Uterus (tissue), 4 donors: Measurements from ENCODE around the gene THBS3. TPM values are rescaled to one million over a fixed set of nuclear protein-coding genes. Genes with fewer than 3 reads are reported as not detected.
"Not testable (repeated sequence)": the region's sequence is repeated elsewhere in the genome, so short reads cannot be mapped to it uniquely, and the experiment has no call there.

Experiments used
- DNase-seq, 2 donors: peaks; one replicate each; pipeline ENCODE4 v3.0.0-alpha.2; 2019 to 2020
- H3K27ac ChIP-seq, 2 donors: fragments of 200-600 bp; sonication (generic); 1 replicate in 1 of 2; 2 replicates in 1 of 2; pipeline ENCODE4 v1.5.1; 2016 to 2018
- H3K27me3 ChIP-seq, 2 donors: fragments of 200-600 bp; sonication (generic); one replicate each; pipeline ENCODE4 v1.5.1; 2018 to 2019; ENCODE audit warnings: control low read depth in 1 of 2
- H3K36me3 ChIP-seq, 2 donors: fragments of 200-600 bp; sonication (generic); one replicate each; pipeline ENCODE4 v1.5.1; 2019; ENCODE audit warnings: control low read depth in 1 of 2
- H3K4me1 ChIP-seq, 2 donors: fragments of 200-600 bp; sonication (generic); one replicate each; pipeline ENCODE4 v1.5.1; 2018 to 2019; ENCODE audit warnings: control low read depth in 1 of 2
- H3K4me3 ChIP-seq, 2 donors: fragments of 200-600 bp; sonication (generic); 1 replicate in 1 of 2; 2 replicates in 1 of 2; pipeline ENCODE4 v1.5.1; 2018 to 2019; ENCODE audit warnings: mild to moderate bottlenecking in 1 of 2
- H3K9me3 ChIP-seq, 2 donors: fragments of 200-600 bp; sonication (generic); one replicate each; pipeline ENCODE4 v1.5.1; 2019; ENCODE audit warnings: control low read depth in 1 of 2
- POLR2A ChIP-seq, 2 donors: fragments of 450-650 bp; IDR thresholded peaks; one replicate each; pipeline ENCODE4 v1.6.1; 2016; ENCODE audit warnings: antibody characterized with exemption in 2 of 2, mild to moderate bottlenecking in 1 of 2, moderate library complexity in 1 of 2
- intact Hi-C: fragments of 100-400 bp; cut with DNase I; formaldehyde crosslinking; loops from one replicate; pipeline ENCODE4 v1.15.1; 2023; ENCODE audit warnings: low total_unique reads
- total RNA-seq, 4 donors: library from RNA; depleted of rRNA in 3 of 4; stranded (reverse); fragments of >200 nt in 3 of 4; gene quantifications; one replicate each; pipeline versions ENCODE4 v1.1.0 to v1.2.4, GENCODE V29; 2014 to 2023
- TF ChIP-seq, protein P1 (sequence below), 4 experiments: fragments of 200-600 bp in 2 of 4; fragments of 450-650 bp in 2 of 4; sonication (generic) in 2 of 4; IDR thresholded peaks; one replicate each; pipeline ENCODE4 v1.5.1; 2016 to 2019; ENCODE audit warnings: antibody characterized with exemption in 4 of 4, mild to moderate bottlenecking in 2 of 4, moderate library complexity in 1 of 4
- donor health status: DM: yes; HTN: yes; CAD: no.

The THBS3 gene
- total RNA-seq, 4 donors from 2014 or later, result 11.8 to 101 (median 38.3) TPM

DNA sequence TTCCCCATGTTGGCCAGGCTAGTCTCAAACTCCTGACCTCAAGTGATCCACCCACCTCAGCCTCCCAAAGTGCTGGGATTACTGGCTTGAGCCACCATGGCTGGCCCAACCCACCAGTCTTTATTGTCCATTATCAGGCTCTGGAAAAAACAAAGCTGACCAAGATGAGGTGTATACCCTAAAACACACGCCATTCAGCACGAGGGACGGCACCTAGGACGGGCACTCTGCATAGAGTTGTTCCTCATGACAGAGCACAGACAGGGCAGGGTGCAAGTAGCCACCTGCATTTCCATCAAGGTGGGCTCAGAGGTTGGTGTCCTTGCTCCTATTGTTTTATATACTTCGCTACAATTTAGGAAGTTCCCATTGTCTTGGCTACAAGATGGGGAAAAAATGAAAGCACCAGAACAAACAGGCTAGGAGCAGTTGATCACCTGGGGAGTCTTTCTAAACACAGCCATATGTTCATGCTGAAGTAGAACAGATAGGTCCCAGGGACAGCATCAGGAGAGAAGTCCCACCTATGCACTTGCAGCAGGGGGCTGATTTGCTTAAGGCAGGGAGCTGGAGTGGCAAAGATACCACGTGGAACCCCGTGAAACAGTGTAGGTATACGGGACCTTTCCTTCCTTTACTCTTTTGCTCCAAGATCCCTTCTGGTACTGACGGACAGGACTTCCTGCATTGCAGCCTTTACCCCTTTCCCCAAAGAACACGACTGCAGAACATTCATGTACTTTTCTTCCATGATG is 39.1 kb downstream of the THBS3 start:
- Histone ChIP-seq H3K27me3 (no peaks in the 10 kb centered on the region), H3K4me3 (no peak overlapping the region), H3K27ac (no peak overlapping the region), H3K36me3 (no peaks in the 10 kb centered on the region), H3K4me1 (peaks cover 0 to 19% of the 10 kb centered on the region in 2 donors), H3K9me3 (no peaks in the 10 kb centered on the region)
- intact Hi-C loops, result no loop called here
- DNase-seq, result no peak
- TF ChIP-seq POLR2A (IDR thresholded peaks at IDR 0.05), result no peak
- TF ChIP-seq, protein P1, sequence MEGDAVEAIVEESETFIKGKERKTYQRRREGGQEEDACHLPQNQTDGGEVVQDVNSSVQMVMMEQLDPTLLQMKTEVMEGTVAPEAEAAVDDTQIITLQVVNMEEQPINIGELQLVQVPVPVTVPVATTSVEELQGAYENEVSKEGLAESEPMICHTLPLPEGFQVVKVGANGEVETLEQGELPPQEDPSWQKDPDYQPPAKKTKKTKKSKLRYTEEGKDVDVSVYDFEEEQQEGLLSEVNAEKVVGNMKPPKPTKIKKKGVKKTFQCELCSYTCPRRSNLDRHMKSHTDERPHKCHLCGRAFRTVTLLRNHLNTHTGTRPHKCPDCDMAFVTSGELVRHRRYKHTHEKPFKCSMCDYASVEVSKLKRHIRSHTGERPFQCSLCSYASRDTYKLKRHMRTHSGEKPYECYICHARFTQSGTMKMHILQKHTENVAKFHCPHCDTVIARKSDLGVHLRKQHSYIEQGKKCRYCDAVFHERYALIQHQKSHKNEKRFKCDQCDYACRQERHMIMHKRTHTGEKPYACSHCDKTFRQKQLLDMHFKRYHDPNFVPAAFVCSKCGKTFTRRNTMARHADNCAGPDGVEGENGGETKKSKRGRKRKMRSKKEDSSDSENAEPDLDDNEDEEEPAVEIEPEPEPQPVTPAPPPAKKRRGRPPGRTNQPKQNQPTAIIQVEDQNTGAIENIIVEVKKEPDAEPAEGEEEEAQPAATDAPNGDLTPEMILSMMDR (IDR thresholded peaks at IDR 0.05), result no peak

GRCh38 chr1:155168105-155168445 is 39.6 kb downstream of the THBS3 start:
- H3K4me3 ChIP-seq, intact Hi-C loops, H3K27me3 ChIP-seq, H3K9me3 ChIP-seq, H3K36me3 ChIP-seq, DNase-seq: not testable (repeated sequence)
- H3K27ac ChIP-seq, result peak overlapping the region in 1 of 2 donors; percentile 42
- peaks cover 0 to 19% of the 10 kb centered on the region in 2 donors for H3K4me1 ChIP-seq

DNA sequence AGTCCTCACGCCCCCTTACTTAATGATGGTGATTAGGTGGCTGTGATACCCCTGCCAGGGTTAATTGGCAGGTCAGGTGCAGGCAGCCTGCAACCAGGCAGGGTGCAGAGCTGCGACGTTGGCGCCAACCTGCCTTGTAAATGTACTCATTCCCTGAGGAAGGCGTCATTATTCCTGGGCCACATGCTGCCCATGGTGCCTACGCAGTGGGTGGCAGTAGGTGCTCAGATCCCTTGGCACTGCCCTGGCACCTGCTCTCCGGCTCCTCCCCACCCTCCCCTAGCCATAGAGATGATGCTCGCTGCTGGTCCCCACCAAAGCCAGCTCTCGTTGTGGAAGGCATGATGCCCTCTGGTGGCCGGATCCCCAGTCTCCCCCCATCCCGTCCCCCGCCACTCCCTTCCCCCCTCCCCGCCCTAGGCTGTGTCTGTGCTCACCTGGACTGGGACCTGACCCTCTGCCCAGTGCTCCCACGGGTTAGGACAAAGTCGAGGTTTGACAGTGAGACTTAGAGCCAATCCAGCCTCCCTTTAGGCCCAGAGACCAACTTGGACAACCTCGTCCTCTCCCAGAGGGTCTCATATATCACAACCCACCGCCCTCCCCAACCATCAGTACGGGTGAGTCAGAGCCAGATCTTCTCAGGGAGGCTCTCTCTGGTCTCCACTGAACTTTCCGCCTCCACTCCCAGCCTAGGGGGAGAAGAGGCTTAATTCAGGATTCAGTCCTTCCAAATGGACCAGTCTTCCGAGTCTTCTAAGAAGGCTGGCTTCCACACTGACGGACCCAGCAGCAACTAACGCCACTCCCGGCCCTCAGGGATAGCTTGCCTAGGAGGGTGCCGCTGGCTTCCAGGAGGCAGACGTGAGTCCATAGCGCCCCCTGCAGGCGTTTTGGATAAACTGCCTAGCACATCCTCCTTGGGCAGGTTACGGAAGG is 40.3 kb downstream of the THBS3 start:
- TF ChIP-seq POLR2A (IDR thresholded peaks at IDR 0.05), result no peak
- TF ChIP-seq, protein P1 (IDR thresholded peaks at IDR 0.05), result peak; percentile 80 to 91 (median 86)
- Histone ChIP-seq H3K9me3 (no peaks in the 10 kb centered on the region), H3K4me3 (no peak overlapping the region), H3K4me1 (peaks cover 0 to 19% of the 10 kb centered on the region in 2 donors), H3K36me3 (no peaks in the 10 kb centered on the region), H3K27ac (peak overlapping the region; percentile 63 to 75), H3K27me3 (no peaks in the 10 kb centered on the region)
- peak; percentile 82 to 87 for DNase-seq
- intact Hi-C loops, result no loop called here

DNA sequence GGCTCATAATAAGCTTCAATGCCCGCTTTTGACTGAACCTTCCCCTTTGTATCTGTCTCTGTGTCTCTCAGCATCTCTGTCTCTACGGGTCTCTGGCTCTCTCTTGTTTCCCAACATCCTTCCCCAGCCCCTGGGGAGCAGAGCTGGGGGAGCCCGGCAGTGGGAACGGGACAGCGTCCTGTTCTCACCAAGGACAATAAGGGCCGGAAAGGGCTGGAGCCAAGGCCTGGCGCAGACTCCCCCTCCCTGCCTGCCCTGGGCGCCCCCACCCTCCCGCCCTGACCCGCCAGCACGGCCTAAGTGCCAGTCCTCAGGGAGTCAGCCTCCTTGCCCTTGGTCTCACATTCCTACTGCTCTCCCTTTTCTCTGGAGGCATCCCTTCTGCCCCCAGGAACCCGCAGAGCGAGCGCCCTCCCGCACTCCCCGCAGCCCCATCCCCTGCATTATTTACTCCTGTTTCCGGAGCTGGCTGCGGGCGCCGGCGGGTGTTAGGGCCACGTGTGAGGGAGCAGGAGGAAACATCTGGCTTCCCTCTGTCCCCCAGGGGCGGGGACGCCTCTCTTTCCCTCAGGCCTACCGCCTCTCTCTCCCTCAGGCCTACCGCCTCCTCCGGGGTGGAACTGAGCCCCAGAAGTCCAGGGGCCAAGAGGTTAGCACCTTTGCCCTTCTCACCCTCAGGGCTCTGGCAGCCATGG is 41.1 kb downstream of the THBS3 start:
- H3K4me3 ChIP-seq, result no peak overlapping the region
- peak in 1 of 2 donors; percentile 70 for DNase-seq

GRCh38 chr1:155166051-155166470 is 41.6 kb downstream of the THBS3 start:
- peak overlapping the region; percentile 63 to 75 for H3K27ac ChIP-seq
- H3K9me3 ChIP-seq, result no peaks in the 10 kb centered on the region
- H3K4me1 ChIP-seq, result peaks cover 0 to 15% of the 10 kb centered on the region in 2 donors
- H3K27me3 ChIP-seq, result no peaks in the 10 kb centered on the region
- no peak for DNase-seq
- no peak overlapping the region for H3K4me3 ChIP-seq
- TF ChIP-seq, protein P1 (IDR thresholded peaks at IDR 0.05), result no peak
- no peak for TF ChIP-seq POLR2A (IDR thresholded peaks at IDR 0.05)
- intact Hi-C loops, result no loop called here
- H3K36me3 ChIP-seq, result no peaks in the 10 kb centered on the region

More for the DNA sequence above, 41.1 kb downstream of the THBS3 start:
- Histone ChIP-seq H3K27ac (peak overlapping the region; percentile 63 to 75), H3K4me1 (peaks cover 0 to 15% of the 10 kb centered on the region in 2 donors), H3K36me3 (no peaks in the 10 kb centered on the region), H3K27me3 (no peaks in the 10 kb centered on the region), H3K9me3 (no peaks in the 10 kb centered on the region)
- TF ChIP-seq, protein P1 (IDR thresholded peaks at IDR 0.05), result no peak
- no peak for TF ChIP-seq POLR2A (IDR thresholded peaks at IDR 0.05)
- intact Hi-C loops, result no loop called here

DNA sequence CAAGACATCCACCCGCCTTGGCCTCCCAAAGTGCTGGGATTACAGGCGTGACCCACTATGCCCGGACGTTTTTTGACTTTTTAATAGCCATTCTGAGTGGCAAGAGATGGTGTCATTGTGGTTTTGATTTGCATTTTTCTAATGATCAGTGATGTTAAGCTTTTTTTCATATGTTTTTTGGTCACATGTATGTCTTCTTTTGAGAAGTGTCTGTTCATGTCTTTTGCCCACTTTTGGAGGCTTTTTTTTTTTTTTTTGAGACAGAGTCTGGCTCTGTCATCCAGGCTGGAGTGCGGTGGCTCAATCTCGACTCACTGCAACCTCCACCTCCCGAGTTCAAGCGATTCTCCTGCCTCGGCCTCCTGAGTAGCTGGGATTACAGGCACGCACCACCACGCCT is 43.1 kb downstream of the THBS3 start:
- H3K36me3 ChIP-seq, DNase-seq, H3K27ac ChIP-seq, intact Hi-C loops, H3K9me3 ChIP-seq, H3K27me3 ChIP-seq, H3K4me3 ChIP-seq: not testable (repeated sequence)
- peaks cover 0 to 15% of the 10 kb centered on the region in 2 donors for H3K4me1 ChIP-seq

- H3K36me3 ChIP-seq, H3K27ac ChIP-seq, H3K9me3 ChIP-seq, H3K27me3 ChIP-seq, intact Hi-C loops, DNase-seq, H3K4me3 ChIP-seq: not testable (repeated sequence)
- peaks cover 0 to 15% of the 10 kb centered on the region in 2 donors for H3K4me1 ChIP-seq
Observed at GRCh38 chr1:155163785-155164184, 43.9 kb downstream of the THBS3 start.

DNA sequence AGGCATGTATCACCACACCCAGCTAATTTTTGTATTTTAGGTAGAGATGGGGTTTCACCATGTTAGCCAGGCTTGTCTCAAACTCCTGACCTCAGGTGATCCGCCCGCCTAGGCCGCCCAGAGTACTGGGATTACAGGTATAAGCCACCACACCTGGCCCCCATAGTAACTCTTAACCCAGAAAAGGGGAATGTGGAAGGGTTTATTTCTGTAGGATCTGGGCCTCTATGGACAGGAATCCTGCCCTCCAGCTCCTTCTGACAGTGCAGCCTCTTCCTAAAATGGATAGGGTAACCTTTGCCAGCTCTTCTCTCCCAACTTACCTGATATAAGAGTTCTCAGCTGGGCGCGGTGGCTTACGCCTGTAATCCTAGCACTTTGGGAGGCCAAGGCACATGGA is 45.1 kb downstream of the THBS3 start:
- H3K36me3 ChIP-seq, result not testable (repeated sequence)

More for the DNA sequence above, 45.1 kb downstream of the THBS3 start:
- H3K27me3 ChIP-seq, intact Hi-C loops, H3K27ac ChIP-seq, H3K9me3 ChIP-seq, H3K4me1 ChIP-seq, H3K4me3 ChIP-seq, DNase-seq: not testable (repeated sequence)
